Measurements from ENCODE around the gene SYCE1L.

GRCh38 chr16:77219437-77219836, 20.2 kb downstream of the SYCE1L start:
- TF ChIP-seq EP300 (IDR thresholded peaks at IDR 0.05) = no peak
- no peak for TF ChIP-seq CTCF (IDR thresholded peaks at IDR 0.05)
